Neural cell (in vitro differentiated cells): ENCODE results near the gene PADI4.

Experiments used
- CTCF ChIP-seq: fragments of 450-650 bp; IDR thresholded peaks from 2 replicates; pipeline ENCODE4 v1.5.1; 2014; ENCODE audit warnings: antibody characterized with exemption, mild to moderate bottlenecking, moderate library complexity; ENCODE audit not compliant: poor library complexity, severe bottlenecking
- EP300 ChIP-seq: fragments of 450-650 bp; conservative IDR thresholded peaks from 2 replicates; pipeline ENCODE4 v1.6.1; 2014; ENCODE audit warnings: antibody characterized with exemption, mild to moderate bottlenecking, moderate library complexity; ENCODE audit not compliant: poor library complexity, severe bottlenecking
- EZH2 ChIP-seq: fragments of 200-600, 300-800 bp; shearing (Covaris generic), sonication (generic); IDR thresholded peaks from 2 replicates; pipeline ENCODE4 v1.6.1; 2014; ENCODE audit warnings: antibody characterized with exemption, low read length, borderline replicate concordance, mild to moderate bottlenecking; ENCODE audit not compliant: insufficient read depth, poor library complexity, severe bottlenecking
- MXI1 ChIP-seq: fragments of 450-650 bp; conservative IDR thresholded peaks from 2 replicates; pipeline ENCODE4 v1.6.1; 2014; ENCODE audit warnings: antibody characterized with exemption, mild to moderate bottlenecking; ENCODE audit not compliant: poor library complexity, severe bottlenecking
- POLR2AphosphoS5 ChIP-seq: IDR thresholded peaks from 2 replicates; pipeline ENCODE4 v1.6.1; 2012
- RAD21 ChIP-seq: fragments of 450-650 bp; conservative IDR thresholded peaks from 2 replicates; pipeline ENCODE4 v1.6.1; 2014; ENCODE audit warnings: antibody characterized with exemption, mild to moderate bottlenecking, moderate library complexity
- SMC3 ChIP-seq: fragments of 450-650 bp; conservative IDR thresholded peaks from 2 replicates; pipeline ENCODE4 v1.6.1; 2014; ENCODE audit warnings: antibody characterized with exemption, mild to moderate bottlenecking, moderate library complexity; ENCODE audit not compliant: poor library complexity
- TAF1 ChIP-seq: IDR thresholded peaks from 2 replicates; pipeline ENCODE4 v1.6.1; 2012; ENCODE audit warnings: low read depth
- TF ChIP-seq, protein P1 (sequence below): IDR thresholded peaks from 2 replicates; pipeline ENCODE4 v1.6.1; 2012; ENCODE audit warnings: borderline replicate concordance

- TF ChIP-seq, protein P1, sequence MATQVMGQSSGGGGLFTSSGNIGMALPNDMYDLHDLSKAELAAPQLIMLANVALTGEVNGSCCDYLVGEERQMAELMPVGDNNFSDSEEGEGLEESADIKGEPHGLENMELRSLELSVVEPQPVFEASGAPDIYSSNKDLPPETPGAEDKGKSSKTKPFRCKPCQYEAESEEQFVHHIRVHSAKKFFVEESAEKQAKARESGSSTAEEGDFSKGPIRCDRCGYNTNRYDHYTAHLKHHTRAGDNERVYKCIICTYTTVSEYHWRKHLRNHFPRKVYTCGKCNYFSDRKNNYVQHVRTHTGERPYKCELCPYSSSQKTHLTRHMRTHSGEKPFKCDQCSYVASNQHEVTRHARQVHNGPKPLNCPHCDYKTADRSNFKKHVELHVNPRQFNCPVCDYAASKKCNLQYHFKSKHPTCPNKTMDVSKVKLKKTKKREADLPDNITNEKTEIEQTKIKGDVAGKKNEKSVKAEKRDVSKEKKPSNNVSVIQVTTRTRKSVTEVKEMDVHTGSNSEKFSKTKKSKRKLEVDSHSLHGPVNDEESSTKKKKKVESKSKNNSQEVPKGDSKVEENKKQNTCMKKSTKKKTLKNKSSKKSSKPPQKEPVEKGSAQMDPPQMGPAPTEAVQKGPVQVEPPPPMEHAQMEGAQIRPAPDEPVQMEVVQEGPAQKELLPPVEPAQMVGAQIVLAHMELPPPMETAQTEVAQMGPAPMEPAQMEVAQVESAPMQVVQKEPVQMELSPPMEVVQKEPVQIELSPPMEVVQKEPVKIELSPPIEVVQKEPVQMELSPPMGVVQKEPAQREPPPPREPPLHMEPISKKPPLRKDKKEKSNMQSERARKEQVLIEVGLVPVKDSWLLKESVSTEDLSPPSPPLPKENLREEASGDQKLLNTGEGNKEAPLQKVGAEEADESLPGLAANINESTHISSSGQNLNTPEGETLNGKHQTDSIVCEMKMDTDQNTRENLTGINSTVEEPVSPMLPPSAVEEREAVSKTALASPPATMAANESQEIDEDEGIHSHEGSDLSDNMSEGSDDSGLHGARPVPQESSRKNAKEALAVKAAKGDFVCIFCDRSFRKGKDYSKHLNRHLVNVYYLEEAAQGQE: no peak
- TF ChIP-seq CTCF: no peak
- no peak for TF ChIP-seq SMC3
- no peak for TF ChIP-seq EZH2
- no peak for TF ChIP-seq POLR2AphosphoS5
- no peak for TF ChIP-seq EP300
- no peak for TF ChIP-seq RAD21
- no peak for TF ChIP-seq TAF1
- TF ChIP-seq MXI1: no peak
Measured at GRCh38 chr1:17309426-17310067, 1.6 kb downstream of the PADI4 start.
